HG02973 (cell line): ENCODE measurements around the gene CITED4.

Experiments
- ATAC-seq: cut with Tn5 transposase; IDR thresholded peaks from one replicate; pipeline ENCODE4 v1.9.1; 2021; ENCODE audit warnings: moderate library complexity; ENCODE audit not compliant: unreplicated experiment

CITED4 gene

DNA sequence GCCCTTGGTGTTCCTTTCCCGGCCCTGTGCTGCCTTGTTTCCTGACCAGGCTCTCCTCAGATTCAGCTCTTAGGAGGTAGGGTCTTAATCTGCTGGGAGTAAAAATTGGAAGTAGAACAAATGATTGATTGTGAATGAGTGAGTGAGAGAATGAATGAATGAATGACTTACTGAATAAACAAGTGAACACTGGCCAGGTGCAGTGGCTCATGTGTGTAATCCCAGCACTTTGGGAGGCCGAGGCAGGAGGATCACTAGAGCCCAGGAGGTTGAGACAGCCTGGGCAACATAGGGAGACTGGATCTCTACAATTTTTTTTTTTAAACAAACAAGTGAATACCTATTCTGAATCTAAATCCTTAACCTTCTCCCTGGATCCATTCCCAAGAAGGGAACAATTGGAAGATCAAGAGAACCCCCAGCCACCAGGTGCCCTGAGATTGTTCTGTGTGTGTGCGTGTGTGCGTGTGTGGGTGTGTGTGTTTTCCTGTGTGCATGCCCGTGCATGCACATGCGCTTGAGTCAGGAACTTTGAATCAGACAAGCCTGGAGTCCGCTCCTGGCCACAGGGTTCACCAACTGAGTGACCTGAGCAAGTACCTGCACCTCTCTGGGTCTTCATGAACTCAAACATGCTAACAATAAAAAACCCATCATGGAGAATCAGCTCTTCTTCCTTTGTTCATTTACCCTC, 24.3 kb upstream of the CITED4 start:
- no peak for ATAC-seq

- ATAC-seq, result no peak
Measured at GRCh38 chr1:40884055-40884795, 22.1 kb upstream of the CITED4 start.

DNA sequence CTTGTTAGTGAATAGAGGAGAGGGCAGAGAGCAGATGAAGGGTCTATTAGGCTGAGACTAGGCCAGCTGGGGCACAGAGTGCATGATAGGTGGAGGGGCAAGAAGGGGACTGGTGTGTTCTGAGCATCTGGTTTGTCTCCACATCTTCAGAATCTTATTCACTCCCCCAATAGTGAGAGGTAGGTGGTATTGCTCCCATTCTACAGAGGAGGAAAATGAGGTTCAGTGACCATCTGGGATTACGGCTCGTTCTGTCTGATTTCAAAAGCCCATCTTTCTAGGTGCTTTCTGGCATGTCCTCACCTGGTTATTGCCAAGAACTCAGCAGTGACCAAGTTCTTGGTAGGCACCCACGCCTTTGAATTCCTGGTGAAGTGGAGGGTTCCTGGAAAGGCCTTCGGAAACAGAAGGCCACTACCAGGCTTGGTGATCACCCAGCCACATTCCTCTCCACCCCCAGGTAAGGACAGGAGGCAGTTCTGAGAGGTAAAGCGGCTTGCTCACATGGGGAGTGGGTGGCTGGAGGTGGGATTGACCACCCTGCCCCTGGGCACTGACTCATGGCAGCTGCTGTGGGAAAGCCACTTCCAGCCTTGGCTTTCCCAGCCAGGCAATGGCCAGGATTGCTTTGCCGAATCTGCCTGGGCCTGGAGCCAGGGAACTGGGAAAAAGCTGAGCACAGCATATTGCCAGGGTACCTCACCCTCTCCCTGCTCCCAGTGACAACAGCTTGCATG, 18.8 kb upstream of the CITED4 start:
- ATAC-seq, result no peak

DNA sequence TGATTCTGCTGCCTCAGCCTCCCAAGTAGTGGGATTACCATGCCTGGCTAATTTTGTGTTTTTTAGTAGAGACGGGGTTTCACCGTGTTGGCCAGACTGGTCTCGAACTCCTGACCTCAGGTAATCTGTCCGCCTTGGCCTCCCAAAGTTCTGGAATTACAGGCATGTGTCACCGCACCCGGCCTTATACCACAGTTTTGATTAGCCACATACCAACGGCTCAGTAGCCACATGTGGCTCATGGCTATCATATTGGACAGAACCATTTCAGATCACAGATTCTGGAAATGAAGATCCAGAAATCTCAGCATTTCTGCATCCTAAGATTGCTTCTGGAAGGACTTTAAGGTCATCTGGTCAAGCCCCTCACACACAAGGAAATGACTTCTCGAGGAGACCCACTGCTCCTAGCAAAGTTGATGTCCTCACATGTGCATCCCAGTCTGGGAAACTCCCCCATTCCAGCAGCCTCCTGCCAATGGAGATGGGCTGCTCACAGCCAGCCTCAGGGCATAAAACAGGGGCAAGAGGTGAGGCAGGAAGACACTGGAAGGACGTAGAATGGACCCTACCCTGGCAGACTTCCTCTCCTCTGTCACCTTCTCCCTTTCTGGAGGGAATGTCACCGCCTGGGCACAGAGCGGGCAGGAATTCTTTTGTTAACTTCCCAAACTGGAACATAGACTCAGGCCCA, 17.5 kb upstream of the CITED4 start:
- no peak for ATAC-seq

DNA sequence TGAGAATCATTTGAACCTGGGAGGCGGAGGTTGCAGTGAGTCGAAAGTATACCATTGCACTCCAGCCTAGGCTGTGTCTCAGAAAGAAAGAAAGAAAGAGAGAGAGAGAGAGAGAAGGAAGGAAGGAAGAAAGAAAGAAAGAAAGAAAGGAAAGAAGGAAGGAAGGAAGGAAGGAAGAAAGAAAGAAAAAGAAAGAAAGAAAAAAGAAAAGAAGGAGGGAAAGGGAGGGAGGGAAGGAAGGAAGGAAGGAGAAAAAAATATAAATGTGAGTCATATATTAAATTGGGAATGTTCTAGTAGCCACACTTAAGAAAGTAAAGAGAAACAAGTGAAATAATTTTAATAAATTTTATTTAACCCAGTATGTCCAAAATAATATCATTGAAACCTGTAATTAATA, 16.7 kb upstream of the CITED4 start:
- ATAC-seq, result no peak

DNA sequence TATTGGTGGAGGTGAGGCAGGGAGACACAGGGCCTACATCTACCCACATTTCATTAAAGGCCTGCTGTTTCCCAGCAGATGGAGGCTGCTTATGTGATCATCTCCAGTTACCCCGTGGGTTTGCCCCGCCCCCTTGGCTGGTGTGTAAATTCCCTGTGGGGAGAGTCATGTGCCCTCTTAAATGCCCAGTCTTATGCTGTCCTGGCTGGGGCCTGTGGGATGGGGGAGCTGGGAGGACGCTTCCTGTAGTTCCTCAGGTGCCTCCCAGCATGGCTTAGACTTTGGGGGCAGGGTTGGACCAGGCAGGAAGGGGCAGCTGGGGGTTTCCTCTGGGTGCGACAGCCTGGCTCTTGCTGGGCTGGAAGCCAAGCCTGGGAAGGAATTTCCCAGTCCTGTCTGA, 15.5 kb upstream of the CITED4 start:
- no peak for ATAC-seq

DNA sequence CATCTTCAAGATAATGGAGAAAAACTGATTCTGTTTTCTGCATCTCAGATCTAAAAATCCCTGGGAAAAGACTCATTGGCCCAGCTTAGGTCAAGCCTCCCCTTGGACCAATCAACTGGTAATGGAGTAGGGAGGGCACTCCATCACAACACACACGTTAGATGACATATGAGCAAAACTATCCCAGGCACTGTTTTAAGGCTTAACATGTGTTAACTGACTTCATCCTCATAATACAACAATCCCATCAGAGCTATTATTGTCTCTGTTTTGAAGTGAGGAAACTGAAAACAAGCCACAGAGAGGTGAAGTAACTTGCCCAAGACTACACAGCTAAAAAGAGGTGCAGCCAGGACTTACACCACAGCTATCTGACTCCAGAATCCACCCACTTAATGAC, 14.7 kb upstream of the CITED4 start:
- no peak for ATAC-seq

DNA sequence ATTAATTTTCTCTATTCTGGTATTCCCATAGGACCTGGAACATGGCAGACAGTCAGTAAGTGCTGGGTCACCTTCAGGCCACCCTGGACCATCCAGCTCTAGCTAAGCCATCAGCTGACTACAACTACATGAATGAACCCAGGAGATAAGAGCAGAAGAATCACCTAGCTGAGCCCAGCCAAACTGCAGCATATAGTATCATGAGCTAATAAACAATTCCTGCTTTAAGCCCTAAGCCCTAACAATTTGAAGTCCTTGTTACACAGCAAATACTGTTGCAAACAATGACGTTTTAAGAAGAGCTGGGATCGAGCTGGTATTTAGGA, 14.2 kb upstream of the CITED4 start:
- ATAC-seq, result no peak

DNA sequence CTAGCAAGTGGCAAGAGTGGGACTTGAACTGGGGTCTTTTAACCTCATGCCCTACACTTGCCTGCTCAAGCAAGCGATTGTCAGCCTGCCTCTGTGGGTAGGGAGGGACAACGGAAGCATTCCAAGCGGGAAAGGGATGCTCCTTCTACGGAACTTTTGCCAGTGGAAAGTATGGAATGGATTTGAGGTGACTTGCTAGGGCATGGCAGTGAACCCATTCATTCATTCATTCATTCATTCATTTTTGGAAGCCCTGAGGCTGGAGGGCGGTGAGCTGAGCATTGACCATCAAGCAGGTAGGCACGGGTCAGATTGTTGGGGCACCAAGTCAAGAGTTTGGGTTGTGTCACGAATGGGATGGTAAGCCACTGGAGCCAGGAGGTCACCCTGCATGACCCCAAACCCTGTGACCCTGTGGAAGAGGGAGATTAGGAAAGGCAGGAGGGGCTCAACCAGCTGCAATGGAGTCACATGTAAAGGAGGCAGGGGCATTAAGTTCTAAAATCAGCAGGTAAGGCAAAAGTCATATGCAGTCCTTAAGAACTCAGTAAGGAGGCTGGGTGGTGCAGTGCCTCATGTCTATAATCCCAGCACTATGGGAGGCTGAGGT, 11.8 kb upstream of the CITED4 start:
- ATAC-seq, result no peak

DNA sequence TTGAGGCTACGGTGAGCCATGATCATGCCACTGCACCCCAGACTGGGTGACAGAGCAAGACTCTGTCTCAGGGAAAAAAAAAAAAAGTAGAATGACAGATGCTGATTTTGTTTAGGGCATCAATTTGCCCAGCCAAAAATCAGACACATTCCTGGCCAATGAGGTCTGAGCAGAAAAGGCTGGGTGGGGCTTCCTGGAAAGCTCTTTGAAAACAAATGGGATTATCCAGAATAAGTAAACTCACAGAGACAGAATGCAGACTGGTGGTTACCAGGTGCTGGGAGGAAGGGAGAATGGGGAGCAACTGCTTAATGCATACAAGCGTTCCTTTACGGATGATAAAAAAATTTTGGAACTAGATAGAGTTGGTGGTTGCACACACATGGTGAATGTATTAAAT, 10.1 kb upstream of the CITED4 start:
- ATAC-seq, result no peak

GRCh38 chr1:40870135-40870728, 8.1 kb upstream of the CITED4 start:
- no peak for ATAC-seq

GRCh38 chr1:40868051-40868723, 6.0 kb upstream of the CITED4 start:
- ATAC-seq, result no peak

GRCh38 chr1:40861224-40862003, 749 bp downstream of the CITED4 start:
- ATAC-seq, result no peak

GRCh38 chr1:40860706-40861223, 1.4 kb downstream of the CITED4 start:
- no peak for ATAC-seq

DNA sequence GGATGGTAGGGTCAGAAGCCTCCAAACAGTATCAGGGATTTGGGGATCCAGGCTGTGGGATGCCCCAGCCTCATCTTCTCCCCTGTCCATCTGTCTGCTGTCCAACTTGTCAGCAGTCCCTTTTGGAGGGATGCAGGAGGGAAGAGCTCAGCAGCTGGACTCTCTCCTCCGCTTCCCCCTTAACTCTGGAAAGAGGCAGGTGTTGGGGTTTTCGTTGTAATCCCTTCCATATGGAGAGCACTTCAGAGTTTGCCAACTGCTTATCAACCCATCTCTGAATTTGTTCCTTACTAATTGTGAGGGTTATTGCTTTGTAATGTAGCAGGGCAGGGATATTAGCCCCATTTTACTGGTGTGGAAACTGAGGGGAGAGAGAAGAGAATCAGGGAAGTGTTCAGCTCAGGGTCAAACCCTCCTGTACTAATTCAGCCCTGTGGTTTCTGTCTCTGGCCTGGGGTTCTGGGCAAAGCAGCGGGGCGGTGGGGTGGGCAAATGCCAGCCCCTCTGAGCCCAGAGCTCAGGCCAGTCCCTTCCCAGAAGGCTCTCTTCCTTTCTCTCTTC, 3.2 kb downstream of the CITED4 start:
- no peak for ATAC-seq

GRCh38 chr1:40857737-40858136, 4.4 kb downstream of the CITED4 start:
- no peak for ATAC-seq

DNA sequence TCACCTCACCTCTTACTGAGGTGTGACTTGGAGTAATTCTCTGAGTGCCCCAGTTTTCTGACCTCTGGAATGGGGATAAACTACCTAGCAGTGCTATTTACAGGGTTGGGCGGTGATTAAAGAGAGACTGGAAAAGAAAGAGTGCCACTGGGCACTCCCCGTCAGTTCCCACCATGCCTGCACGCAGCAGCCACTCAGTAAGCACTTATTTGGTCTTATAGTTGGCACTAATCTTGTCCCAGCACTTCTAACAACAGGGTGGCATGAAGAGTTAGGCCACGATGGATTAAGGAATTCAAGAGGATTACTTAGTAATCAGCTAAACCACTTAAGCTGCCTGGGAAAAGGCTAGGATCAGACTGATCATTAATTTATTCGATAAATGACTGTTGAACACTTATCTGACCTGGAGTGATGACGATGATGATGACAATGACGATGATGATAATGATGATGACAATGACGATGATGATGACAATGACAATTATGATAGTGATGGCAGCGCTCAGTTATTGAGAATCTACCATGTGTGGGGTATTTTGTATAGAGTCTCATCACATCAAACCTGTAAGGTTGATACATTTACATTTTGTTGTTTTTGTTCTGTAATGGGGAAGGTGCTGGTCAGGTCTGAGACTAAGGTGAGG, 5.4 kb downstream of the CITED4 start:
- ATAC-seq, result no peak

DNA sequence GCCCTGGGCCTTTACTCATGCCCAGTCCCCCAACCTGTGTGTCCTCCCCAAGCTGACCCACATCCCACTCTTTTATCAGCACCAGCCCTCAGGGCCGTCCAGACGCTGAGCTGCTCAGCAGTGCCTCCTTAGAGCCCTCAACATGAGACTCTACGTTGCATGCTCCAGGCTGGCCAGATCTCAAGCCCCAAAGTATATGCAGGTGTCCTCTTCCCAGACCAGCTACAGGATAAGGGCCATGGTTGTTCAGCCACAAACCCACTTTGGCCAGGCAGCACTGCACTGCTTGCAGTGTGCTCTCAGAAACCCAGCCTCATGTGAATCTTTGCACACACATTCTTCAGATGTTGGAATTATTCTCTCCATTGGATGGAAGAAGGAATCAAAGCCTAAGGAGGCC, 6.0 kb downstream of the CITED4 start:
- no peak for ATAC-seq
